SK-N-SH (cell line): ENCODE data around the gene SEMA4F.

Source experiments
- JUND ChIP-seq: IDR thresholded peaks from 2 replicates; pipeline ENCODE4 v1.4.0; 2012
- POLR2AphosphoS5 ChIP-seq: IDR thresholded peaks from 2 replicates; pipeline ENCODE4 v1.6.1; 2012; ENCODE audit warnings: low read depth, low read length
- TF ChIP-seq, protein P1 (sequence below): fragments of 200-600 bp; sonication (generic); IDR thresholded peaks from 2 replicates; pipeline ENCODE4 v1.6.1; 2017; ENCODE audit warnings: antibody characterized with exemption, mild to moderate bottlenecking, moderate library complexity
- TF ChIP-seq, protein P2 (sequence below): IDR thresholded peaks from 2 replicates; pipeline ENCODE4 v1.4.0; 2012; ENCODE audit warnings: low read depth, borderline replicate concordance

DNA sequence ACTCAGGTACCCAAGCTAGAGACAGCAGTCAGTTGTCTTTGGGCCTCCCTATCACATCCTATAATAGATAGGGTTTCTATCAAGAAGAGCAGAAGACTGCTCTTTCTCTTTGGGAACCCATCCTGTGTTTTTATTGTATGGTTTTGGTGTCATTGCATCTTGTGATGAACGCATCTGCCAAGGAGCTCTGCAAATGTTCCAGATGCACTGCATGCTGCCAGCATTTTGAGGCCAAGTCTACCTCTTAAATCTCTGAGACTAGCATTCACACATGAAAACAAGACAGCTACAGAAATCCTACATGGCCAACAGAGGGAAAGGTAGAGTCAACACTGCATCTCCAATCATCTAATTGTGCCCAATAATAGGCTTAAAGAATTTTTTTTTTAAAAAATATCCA lies 14.0 kb downstream of the SEMA4F start:
- TF ChIP-seq, protein P1, sequence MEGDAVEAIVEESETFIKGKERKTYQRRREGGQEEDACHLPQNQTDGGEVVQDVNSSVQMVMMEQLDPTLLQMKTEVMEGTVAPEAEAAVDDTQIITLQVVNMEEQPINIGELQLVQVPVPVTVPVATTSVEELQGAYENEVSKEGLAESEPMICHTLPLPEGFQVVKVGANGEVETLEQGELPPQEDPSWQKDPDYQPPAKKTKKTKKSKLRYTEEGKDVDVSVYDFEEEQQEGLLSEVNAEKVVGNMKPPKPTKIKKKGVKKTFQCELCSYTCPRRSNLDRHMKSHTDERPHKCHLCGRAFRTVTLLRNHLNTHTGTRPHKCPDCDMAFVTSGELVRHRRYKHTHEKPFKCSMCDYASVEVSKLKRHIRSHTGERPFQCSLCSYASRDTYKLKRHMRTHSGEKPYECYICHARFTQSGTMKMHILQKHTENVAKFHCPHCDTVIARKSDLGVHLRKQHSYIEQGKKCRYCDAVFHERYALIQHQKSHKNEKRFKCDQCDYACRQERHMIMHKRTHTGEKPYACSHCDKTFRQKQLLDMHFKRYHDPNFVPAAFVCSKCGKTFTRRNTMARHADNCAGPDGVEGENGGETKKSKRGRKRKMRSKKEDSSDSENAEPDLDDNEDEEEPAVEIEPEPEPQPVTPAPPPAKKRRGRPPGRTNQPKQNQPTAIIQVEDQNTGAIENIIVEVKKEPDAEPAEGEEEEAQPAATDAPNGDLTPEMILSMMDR: no peak
- TF ChIP-seq JUND: no peak
- TF ChIP-seq, protein P2, sequence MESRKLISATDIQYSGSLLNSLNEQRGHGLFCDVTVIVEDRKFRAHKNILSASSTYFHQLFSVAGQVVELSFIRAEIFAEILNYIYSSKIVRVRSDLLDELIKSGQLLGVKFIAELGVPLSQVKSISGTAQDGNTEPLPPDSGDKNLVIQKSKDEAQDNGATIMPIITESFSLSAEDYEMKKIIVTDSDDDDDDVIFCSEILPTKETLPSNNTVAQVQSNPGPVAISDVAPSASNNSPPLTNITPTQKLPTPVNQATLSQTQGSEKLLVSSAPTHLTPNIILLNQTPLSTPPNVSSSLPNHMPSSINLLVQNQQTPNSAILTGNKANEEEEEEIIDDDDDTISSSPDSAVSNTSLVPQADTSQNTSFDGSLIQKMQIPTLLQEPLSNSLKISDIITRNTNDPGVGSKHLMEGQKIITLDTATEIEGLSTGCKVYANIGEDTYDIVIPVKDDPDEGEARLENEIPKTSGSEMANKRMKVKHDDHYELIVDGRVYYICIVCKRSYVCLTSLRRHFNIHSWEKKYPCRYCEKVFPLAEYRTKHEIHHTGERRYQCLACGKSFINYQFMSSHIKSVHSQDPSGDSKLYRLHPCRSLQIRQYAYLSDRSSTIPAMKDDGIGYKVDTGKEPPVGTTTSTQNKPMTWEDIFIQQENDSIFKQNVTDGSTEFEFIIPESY: no peak
- no peak for TF ChIP-seq POLR2AphosphoS5
